ENCODE data around the gene CTTNBP2.

CTTNBP2 gene

GRCh38 chr7:117755136-117755535 lies 118.1 kb downstream of the CTTNBP2 start:
- DNase-seq = no peak
- no peak overlapping the region for H3K4me3 ChIP-seq (ENCODE audit: low read depth, low read length)
- H3K36me3 ChIP-seq (replicated peaks) = no peaks in the 10 kb centered on the region
- in situ Hi-C loops (cut with HindIII; ENCODE audit: low pct_ligation_motif_present, low sequenced_read_pairs) = no loop called here
- no peaks in the 10 kb centered on the region for H3K27me3 ChIP-seq (replicated peaks)
- no peak for TF ChIP-seq CTCF (IDR thresholded peaks at IDR 0.05; ENCODE audit: low read depth, low read length, missing control alignments)
- H3K27ac ChIP-seq = no peak overlapping the region

- DNase-seq = no peak
- TF ChIP-seq CTCF (IDR thresholded peaks at IDR 0.05; ENCODE audit: low read depth, low read length, missing control alignments) = no peak
- in situ Hi-C loops (cut with HindIII; ENCODE audit: low pct_ligation_motif_present, low sequenced_read_pairs) = no loop called here
Observed at GRCh38 chr7:117751775-117752174, 121.5 kb downstream of the CTTNBP2 start.

GRCh38 chr7:117750612-117751563 lies 122.4 kb downstream of the CTTNBP2 start:
- Histone ChIP-seq H3K27ac (no peak overlapping the region), H3K4me3 (ENCODE audit: low read depth, low read length) (no peak overlapping the region), H3K27me3 (replicated peaks) (no peaks in the 10 kb centered on the region), H3K36me3 (replicated peaks) (no peaks in the 10 kb centered on the region)
- TF ChIP-seq CTCF (IDR thresholded peaks at IDR 0.05; ENCODE audit: low read depth, low read length, missing control alignments) = peak; percentile 58
- in situ Hi-C loops (cut with HindIII; ENCODE audit: low pct_ligation_motif_present, low sequenced_read_pairs) = no loop called here
- no peak for DNase-seq

More at GRCh38 chr7:117751775-117752174, 121.5 kb downstream of the CTTNBP2 start:
- Histone ChIP-seq H3K27ac (no peak overlapping the region), H3K27me3 (replicated peaks) (no peaks in the 10 kb centered on the region), H3K36me3 (replicated peaks) (no peaks in the 10 kb centered on the region), H3K4me3 (ENCODE audit: low read depth, low read length) (no peak overlapping the region)

- H3K36me3 ChIP-seq (replicated peaks) = no peaks in the 10 kb centered on the region
- H3K4me3 ChIP-seq (ENCODE audit: low read depth, low read length) = no peak overlapping the region
- in situ Hi-C loops (cut with HindIII; ENCODE audit: low pct_ligation_motif_present, low sequenced_read_pairs) = no loop called here
- no peak overlapping the region for H3K27ac ChIP-seq
- H3K27me3 ChIP-seq (replicated peaks) = no peaks in the 10 kb centered on the region
- TF ChIP-seq CTCF (IDR thresholded peaks at IDR 0.05; ENCODE audit: low read depth, low read length, missing control alignments) = no peak
- no peak for DNase-seq
Observed at GRCh38 chr7:117741962-117742361, 131.3 kb downstream of the CTTNBP2 start.

GRCh38 chr7:117739085-117739484 lies 134.2 kb downstream of the CTTNBP2 start:
- no peaks in the 10 kb centered on the region for H3K36me3 ChIP-seq (replicated peaks)
- no peak for DNase-seq
- H3K27ac ChIP-seq = no peak overlapping the region
- no peaks in the 10 kb centered on the region for H3K27me3 ChIP-seq (replicated peaks)
- in situ Hi-C loops (cut with HindIII; ENCODE audit: low pct_ligation_motif_present, low sequenced_read_pairs) = no loop called here
- no peak for TF ChIP-seq CTCF (IDR thresholded peaks at IDR 0.05; ENCODE audit: low read depth, low read length, missing control alignments)
- no peak overlapping the region for H3K4me3 ChIP-seq (ENCODE audit: low read depth, low read length)

Measured in brain microvascular endothelial cell (primary cell).